ENCODE data around the gene DPPA2.

GRCh38 chr3:109325109-109325508 lies 8.8 kb upstream of the DPPA2 start:
- TF ChIP-seq CTCF (IDR thresholded peaks at IDR 0.05) (no peak), POLR2A (IDR thresholded peaks at IDR 0.05) (no peak)

Measured in body of pancreas (tissue), 4 donors.